Activated T-cell treated with anti-CD3 and anti-CD28 coated beads, Interleukin-2, amount 50 U/mL, for 4 hours (primary cell): ENCODE results near the gene SLC6A3. TPM values are rescaled to one million over a fixed set of nuclear protein-coding genes. Genes with fewer than 3 reads are reported as not detected.

ENCODE experiments used
- ATAC-seq, 2 donors: fragments of 200-7000 bp; cut with Tn5 transposase; one replicate each; pipeline ENCODE4 v1.10.0; 2021
- DNase-seq: peaks from one replicate; pipeline ENCODE4 v3.0.0-alpha.2; 2020
- H3K27me3 Mint-ChIP-seq: one replicate; pipeline ENCODE4 v1.8.0; 2021; ENCODE audit warnings: low read depth, mixed read lengths
- H3K36me3 Mint-ChIP-seq: one replicate; pipeline ENCODE4 v1.8.0; 2022; ENCODE audit warnings: mixed read lengths; ENCODE audit not compliant: insufficient read depth
- H3K4me1 Mint-ChIP-seq: one replicate; pipeline ENCODE4 v1.8.0; 2021; ENCODE audit warnings: low read depth, mixed read lengths
- H3K4me3 Mint-ChIP-seq: one replicate; pipeline ENCODE4 v1.8.0; 2021; ENCODE audit warnings: mild to moderate bottlenecking, moderate library complexity, mixed read lengths
- H3K9me3 Mint-ChIP-seq: one replicate; pipeline ENCODE4 v1.8.0; 2021; ENCODE audit warnings: mixed read lengths
- total RNA-seq, 3 donors: library from RNA; stranded (reverse); gene quantifications; one replicate each; pipeline ENCODE4 v1.2.1, GENCODE V29; 2021

The SLC6A3 gene
- total RNA-seq, 3 donors from 2014 or later = not detected

- Mint-ChIP-seq H3K36me3 (no peaks in the 10 kb centered on the region), H3K4me3 (no peak overlapping the region)
Observed at GRCh38 chr5:1420211-1421195, 24.7 kb downstream of the SLC6A3 start.

GRCh38 chr5:1419476-1420210, 25.6 kb downstream of the SLC6A3 start:
- DNase-seq (no peak), ATAC-seq (no peak)
- H3K4me3 Mint-ChIP-seq = no peak overlapping the region
- H3K4me1 Mint-ChIP-seq = no peaks in the 10 kb centered on the region
- no peaks in the 10 kb centered on the region for H3K9me3 Mint-ChIP-seq
- H3K36me3 Mint-ChIP-seq = no peaks in the 10 kb centered on the region
- peaks cover 7% of the 10 kb centered on the region for H3K27me3 Mint-ChIP-seq

More at GRCh38 chr5:1420211-1421195, 24.7 kb downstream of the SLC6A3 start:
- Mint-ChIP-seq H3K27me3 (peaks cover 7% of the 10 kb centered on the region), H3K4me1 (no peaks in the 10 kb centered on the region), H3K9me3 (no peaks in the 10 kb centered on the region)
- DNase-seq (no peak), ATAC-seq (no peak)

DNA sequence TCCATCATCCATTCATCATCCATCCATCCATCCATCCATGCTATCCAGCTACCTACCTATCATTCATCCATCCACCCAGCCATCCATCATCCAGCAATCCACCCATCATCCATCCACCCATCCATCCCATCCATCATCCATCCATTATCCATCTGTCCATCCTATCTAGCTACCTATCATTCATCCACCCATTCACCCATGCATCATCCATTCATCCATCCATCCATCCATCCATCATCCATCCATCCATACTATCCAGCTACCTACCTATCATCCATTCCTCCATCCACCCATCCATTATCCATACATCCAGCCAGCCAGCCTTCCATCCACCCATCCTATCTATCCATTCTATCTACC, 26.3 kb downstream of the SLC6A3 start:
- DNase-seq (no peak), ATAC-seq (no peak)
- H3K4me3 Mint-ChIP-seq = no peak overlapping the region
- H3K36me3 Mint-ChIP-seq = no peaks in the 10 kb centered on the region
- no peaks in the 10 kb centered on the region for H3K9me3 Mint-ChIP-seq
- H3K4me1 Mint-ChIP-seq = no peaks in the 10 kb centered on the region
- H3K27me3 Mint-ChIP-seq = peaks cover 3% of the 10 kb centered on the region

DNA sequence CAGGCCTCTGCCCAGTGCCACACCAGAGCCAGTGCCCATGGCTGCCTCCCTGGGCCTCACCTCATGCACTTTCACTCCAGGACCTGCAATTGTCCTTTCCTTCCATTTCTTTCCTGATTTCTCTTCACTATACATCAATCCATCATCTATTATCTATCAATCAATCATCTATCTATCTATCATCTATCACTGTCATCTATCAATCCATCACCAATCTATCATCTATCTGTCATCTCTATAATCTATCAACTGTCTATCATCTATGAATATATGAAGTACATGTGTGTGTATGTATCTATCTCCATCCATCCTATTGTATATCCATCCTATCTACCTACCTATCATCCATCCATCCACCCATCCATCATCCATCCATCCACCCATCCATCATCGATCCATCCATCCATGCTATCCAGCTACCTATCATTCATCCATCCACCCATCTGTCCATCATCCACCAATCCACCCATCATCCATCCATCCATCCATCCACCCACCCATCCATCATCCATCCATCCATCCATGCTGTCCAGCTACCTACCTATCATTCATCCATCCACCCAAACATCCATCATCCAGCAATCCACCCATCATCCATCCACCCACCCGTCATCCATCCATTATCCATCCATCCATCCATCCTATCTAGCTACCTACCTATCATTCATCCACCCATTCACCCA, 26.9 kb downstream of the SLC6A3 start:
- no peaks in the 10 kb centered on the region for H3K4me1 Mint-ChIP-seq
- H3K36me3 Mint-ChIP-seq = no peaks in the 10 kb centered on the region
- no peaks in the 10 kb centered on the region for H3K9me3 Mint-ChIP-seq
- DNase-seq (no peak), ATAC-seq (no peak)
- H3K4me3 Mint-ChIP-seq = no peak overlapping the region
- H3K27me3 Mint-ChIP-seq = peaks cover 3% of the 10 kb centered on the region

GRCh38 chr5:1417586-1418225, 27.5 kb downstream of the SLC6A3 start:
- no peaks in the 10 kb centered on the region for H3K9me3 Mint-ChIP-seq
- H3K27me3 Mint-ChIP-seq = peaks cover 3% of the 10 kb centered on the region
- no peaks in the 10 kb centered on the region for H3K36me3 Mint-ChIP-seq
- DNase-seq (no peak), ATAC-seq (no peak)
- no peak overlapping the region for H3K4me3 Mint-ChIP-seq
- no peaks in the 10 kb centered on the region for H3K4me1 Mint-ChIP-seq

GRCh38 chr5:1416856-1417469, 28.3 kb downstream of the SLC6A3 start:
- DNase-seq = no peak
- no peak for ATAC-seq
- Mint-ChIP-seq H3K4me1 (no peaks in the 10 kb centered on the region), H3K9me3 (no peaks in the 10 kb centered on the region), H3K27me3 (peaks cover 7% of the 10 kb centered on the region), H3K36me3 (no peaks in the 10 kb centered on the region), H3K4me3 (no peak overlapping the region)

GRCh38 chr5:1415626-1416360, 29.4 kb downstream of the SLC6A3 start:
- no peak overlapping the region for H3K4me3 Mint-ChIP-seq
- H3K36me3 Mint-ChIP-seq = no peaks in the 10 kb centered on the region
- peaks cover 10% of the 10 kb centered on the region for H3K27me3 Mint-ChIP-seq
- no peaks in the 10 kb centered on the region for H3K4me1 Mint-ChIP-seq
- no peaks in the 10 kb centered on the region for H3K9me3 Mint-ChIP-seq
- no peak for ATAC-seq
- no peak for DNase-seq

GRCh38 chr5:1415059-1415425, 30.2 kb downstream of the SLC6A3 start:
- H3K9me3 Mint-ChIP-seq = no peaks in the 10 kb centered on the region
- ATAC-seq (no peak), DNase-seq (no peak)
- H3K4me3 Mint-ChIP-seq = no peak overlapping the region
- no peaks in the 10 kb centered on the region for H3K36me3 Mint-ChIP-seq
- no peaks in the 10 kb centered on the region for H3K4me1 Mint-ChIP-seq
- peaks cover 14% of the 10 kb centered on the region for H3K27me3 Mint-ChIP-seq

DNA sequence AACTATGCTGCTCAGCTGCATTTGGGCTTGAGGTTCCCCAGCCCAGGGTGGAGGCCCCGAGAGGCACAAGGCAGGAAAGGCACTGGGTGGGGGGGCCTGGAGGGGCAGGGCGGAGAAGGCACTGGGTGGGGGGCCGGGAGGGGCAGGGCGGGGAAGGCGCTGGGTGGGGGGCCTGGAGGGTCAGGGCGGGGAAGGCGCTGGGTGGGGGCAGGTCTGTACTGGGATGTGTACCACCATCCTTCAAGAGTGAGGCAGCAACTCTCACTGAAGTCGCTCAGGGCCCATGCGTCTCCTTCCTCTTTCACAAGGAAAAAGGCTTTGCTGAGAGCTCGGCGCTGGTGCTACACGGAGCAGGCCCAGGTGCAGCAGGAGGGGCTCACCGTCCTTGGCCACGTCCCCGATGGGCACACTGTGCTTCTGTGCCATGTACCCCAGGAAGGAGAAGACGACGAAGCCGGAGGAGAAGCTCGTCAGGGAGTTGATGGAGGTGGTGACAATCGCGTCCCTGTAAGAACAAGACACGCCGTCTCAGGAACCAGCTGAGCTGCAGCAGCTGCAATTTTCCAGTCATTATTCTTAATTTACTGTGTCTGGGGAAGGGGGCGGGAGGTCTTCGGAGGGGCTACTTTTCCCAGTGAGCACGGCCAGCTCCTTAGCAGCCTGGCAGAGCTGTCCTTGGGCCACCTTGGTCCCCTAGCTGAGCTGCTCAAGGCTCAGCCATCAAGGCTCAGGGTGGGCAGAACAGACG, 30.8 kb downstream of the SLC6A3 start:
- DNase-seq = no peak
- ATAC-seq = no peak
- no peaks in the 10 kb centered on the region for H3K9me3 Mint-ChIP-seq
- no peak overlapping the region for H3K4me3 Mint-ChIP-seq
- no peaks in the 10 kb centered on the region for H3K4me1 Mint-ChIP-seq
- H3K36me3 Mint-ChIP-seq = no peaks in the 10 kb centered on the region
- peaks cover 16% of the 10 kb centered on the region for H3K27me3 Mint-ChIP-seq

DNA sequence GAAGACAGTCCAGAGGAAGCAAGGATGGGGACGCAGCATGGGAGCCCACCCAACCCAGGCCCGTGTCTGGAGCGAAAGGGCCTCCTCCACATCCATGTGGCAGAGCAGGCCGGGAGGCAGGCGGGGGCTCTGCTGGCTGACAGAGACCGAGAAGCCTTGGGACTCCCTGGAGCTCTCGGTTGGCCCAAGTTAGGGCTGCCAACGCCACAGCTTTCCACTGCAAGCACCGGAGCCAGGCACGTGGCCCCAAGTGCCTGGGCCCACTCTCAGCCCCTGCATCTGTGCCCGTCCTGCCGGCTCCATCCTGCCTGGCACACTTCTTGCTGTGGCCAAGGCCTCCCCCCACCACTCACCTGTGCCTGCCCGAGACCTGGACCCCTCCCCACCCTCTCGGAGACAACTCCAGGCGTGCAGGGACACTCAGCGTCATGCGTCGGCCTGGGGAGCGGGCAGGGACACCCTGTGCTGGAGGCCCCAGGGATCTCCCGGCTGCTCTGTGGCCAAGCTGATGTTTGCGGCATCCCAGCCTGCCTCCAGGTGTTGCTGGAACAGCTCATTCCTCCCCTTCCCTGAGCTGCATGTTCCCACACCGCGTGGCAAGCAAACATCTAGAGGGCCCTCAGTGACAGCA, 31.5 kb downstream of the SLC6A3 start:
- Mint-ChIP-seq H3K4me3 (no peak overlapping the region), H3K36me3 (no peaks in the 10 kb centered on the region), H3K4me1 (no peaks in the 10 kb centered on the region), H3K9me3 (no peaks in the 10 kb centered on the region), H3K27me3 (peaks cover 20% of the 10 kb centered on the region)
- DNase-seq (no peak), ATAC-seq (no peak)

- Mint-ChIP-seq H3K4me3 (no peak overlapping the region), H3K27me3 (peaks cover 20% of the 10 kb centered on the region), H3K4me1 (no peaks in the 10 kb centered on the region), H3K9me3 (no peaks in the 10 kb centered on the region), H3K36me3 (no peaks in the 10 kb centered on the region)
- ATAC-seq (no peak), DNase-seq (no peak)
Observed at GRCh38 chr5:1413211-1413610, 32.0 kb downstream of the SLC6A3 start.

GRCh38 chr5:1412621-1413020, 32.6 kb downstream of the SLC6A3 start:
- DNase-seq = no peak
- H3K4me3 Mint-ChIP-seq = no peak overlapping the region
- H3K27me3 Mint-ChIP-seq = peaks cover 20% of the 10 kb centered on the region
- ATAC-seq = no peak
- H3K9me3 Mint-ChIP-seq = no peaks in the 10 kb centered on the region
- no peaks in the 10 kb centered on the region for H3K4me1 Mint-ChIP-seq
- H3K36me3 Mint-ChIP-seq = no peaks in the 10 kb centered on the region
